HG03432 (cell line): ENCODE results near the gene ISG20L2.

Experiments used
- ATAC-seq: cut with Tn5 transposase; IDR thresholded peaks from one replicate; pipeline ENCODE4 v1.9.1; 2021; ENCODE audit warnings: mild to moderate bottlenecking, moderate library complexity; ENCODE audit not compliant: unreplicated experiment

Gene ISG20L2

GRCh38 chr1:156754219-156754618 is 25.7 kb upstream of the ISG20L2 start:
- ATAC-seq: no peak

GRCh38 chr1:156752843-156753482 is 24.4 kb upstream of the ISG20L2 start:
- ATAC-seq: no peak

GRCh38 chr1:156751757-156752481 is 23.4 kb upstream of the ISG20L2 start:
- peak; percentile 71 for ATAC-seq

- ATAC-seq: peak; percentile 31
Observed at GRCh38 chr1:156751451-156751756, 22.8 kb upstream of the ISG20L2 start, which contains the start of gene HDGF. HDGF (minus strand) TSS chr1:156751675; CDS start chr1:156751429, 246 bp downstream.

GRCh38 chr1:156750711-156751450 is 22.3 kb upstream of the ISG20L2 start:
- peak; percentile 18 for ATAC-seq

- ATAC-seq: no peak
Observed at GRCh38 chr1:156750191-156750672, 21.7 kb upstream of the ISG20L2 start.

GRCh38 chr1:156749419-156750118 is 21.0 kb upstream of the ISG20L2 start:
- ATAC-seq: no peak

GRCh38 chr1:156748670-156749418 is 20.3 kb upstream of the ISG20L2 start:
- no peak for ATAC-seq

GRCh38 chr1:156747742-156748669 is 19.4 kb upstream of the ISG20L2 start:
- ATAC-seq: no peak

GRCh38 chr1:156746728-156747631 is 18.4 kb upstream of the ISG20L2 start:
- no peak for ATAC-seq

- ATAC-seq: no peak
Observed at GRCh38 chr1:156746406-156746727, 17.8 kb upstream of the ISG20L2 start.

GRCh38 chr1:156745881-156746280 is 17.3 kb upstream of the ISG20L2 start:
- ATAC-seq: no peak

- no peak for ATAC-seq
Observed at GRCh38 chr1:156744786-156745419, 16.3 kb upstream of the ISG20L2 start.

GRCh38 chr1:156744344-156744743 is 15.8 kb upstream of the ISG20L2 start:
- no peak for ATAC-seq

GRCh38 chr1:156743367-156744302 is 15.1 kb upstream of the ISG20L2 start:
- ATAC-seq: no peak

GRCh38 chr1:156742801-156743200 is 14.2 kb upstream of the ISG20L2 start:
- no peak for ATAC-seq

- no peak for ATAC-seq
Observed at GRCh38 chr1:156742017-156742416, 13.5 kb upstream of the ISG20L2 start.
